ENCODE measurements around the gene ANKRD40. TPM values are rescaled to one million over a fixed set of nuclear protein-coding genes. Genes with fewer than 3 reads are reported as not detected.
A peak's percentile ranks its signal among the peaks of the same experiment; 100 is the strongest.

ANKRD40 gene
- total and polyA plus RNA-seq, 10 of the 15 experiments (the other 5 are each of a cell fraction or from before 2014, with no cell fraction given): 5.9 to 21.7 (median 14.8) TPM

- TF ChIP-seq REST (IDR thresholded peaks at IDR 0.05; ENCODE audit: low read depth, low read length): no peak
- peak in 1 of 2 experiments; percentile 61; a peak in 1 of 4 replicates for TF ChIP-seq BHLHE40 (IDR thresholded peaks at IDR 0.05; ENCODE audit: borderline replicate concordance in 1 of 2, low read depth in 2 of 2, low read length in 1 of 2)
- TF ChIP-seq SIX5 (IDR thresholded peaks at IDR 0.05; ENCODE audit: low read depth, low read length, severe bottlenecking): peak; percentile 43
- TF ChIP-seq RUNX3 (IDR thresholded peaks at IDR 0.05; ENCODE audit: low read length): peak; percentile 20
- no peak for TF ChIP-seq NRF1 (conservative IDR thresholded peaks at IDR 0.05; ENCODE audit: low read depth, low read length)
- TF ChIP-seq MEF2B (IDR thresholded peaks at IDR 0.05; ENCODE audit: partially characterized antibody, poor library complexity, severe bottlenecking): no peak
- no peak for TF ChIP-seq BMI1 (IDR thresholded peaks at IDR 0.05; ENCODE audit: borderline replicate concordance)
- TF ChIP-seq SUPT20H (IDR thresholded peaks at IDR 0.05; ENCODE audit: borderline replicate concordance, control insufficient read depth, low read depth, low read length): no peak
- no peak; the same call in 1 of the 2 replicates for TF ChIP-seq MTA3 (IDR thresholded peaks at IDR 0.05; ENCODE audit: borderline replicate concordance, low read length)
- no peak for TF ChIP-seq MYC (IDR thresholded peaks at IDR 0.05; ENCODE audit: insufficient read depth, insufficient read length, insufficient replicate concordance, low read length, severe bottlenecking)
- TF ChIP-seq ZZZ3 (IDR thresholded peaks at IDR 0.05; ENCODE audit: control insufficient read depth, insufficient read length, low read depth): no peak
- TF ChIP-seq NFIC (IDR thresholded peaks at IDR 0.05; ENCODE audit: low read depth, low read length): no peak
- no peak for TF ChIP-seq HDGF (IDR thresholded peaks at IDR 0.05)
- peak; percentile 75 for TF ChIP-seq IKZF1 (conservative IDR thresholded peaks at IDR 0.05)
- no peak for TF ChIP-seq SREBF1 (IDR thresholded peaks at IDR 0.05; ENCODE audit: low read length)
- TF ChIP-seq E4F1 (IDR thresholded peaks at IDR 0.05; ENCODE audit: borderline replicate concordance, partially characterized antibody): no peak
- peak; percentile 97 for TF ChIP-seq POLR2AphosphoS5 (IDR thresholded peaks at IDR 0.05; ENCODE audit: low read length)
- peak; percentile 23; the same call in 1 of the 2 replicates for TF ChIP-seq PAX5 (IDR thresholded peaks at IDR 0.05; ENCODE audit: borderline replicate concordance, low read depth, low read length)
- no peak for TF ChIP-seq HDAC6 (IDR thresholded peaks at IDR 0.05; ENCODE audit: unreplicated experiment)
- peak; percentile 76; the same call in 1 of the 2 replicates for TF ChIP-seq LARP7 (IDR thresholded peaks at IDR 0.05)
- TF ChIP-seq ZNF24 (IDR thresholded peaks at IDR 0.05): no peak
- peak; percentile 97 for TF ChIP-seq PML (IDR thresholded peaks at IDR 0.05; ENCODE audit: low read length)
- peak; percentile 65 for TF ChIP-seq RAD51 (IDR thresholded peaks at IDR 0.05)
- peak; percentile 83 for TF ChIP-seq SP1 (IDR thresholded peaks at IDR 0.05; ENCODE audit: low read depth, low read length)
- TF ChIP-seq CBFB (IDR thresholded peaks at IDR 0.05; ENCODE audit: low read depth): peak; percentile 25; the same call in 1 of the 2 replicates
- no peak for TF ChIP-seq KDM1A (IDR thresholded peaks at IDR 0.05; ENCODE audit: borderline replicate concordance)
Measured at GRCh38 chr17:50719144-50719923, 11.6 kb upstream of the ANKRD40 start, which contains the start of gene LUC7L3 (continued).
